ENCODE results near the gene CSH2.
"Not testable (repeated sequence)": the region's sequence is repeated elsewhere in the genome, so short reads cannot be mapped to it uniquely, and the experiment has no call there.

CSH2 gene

DNA sequence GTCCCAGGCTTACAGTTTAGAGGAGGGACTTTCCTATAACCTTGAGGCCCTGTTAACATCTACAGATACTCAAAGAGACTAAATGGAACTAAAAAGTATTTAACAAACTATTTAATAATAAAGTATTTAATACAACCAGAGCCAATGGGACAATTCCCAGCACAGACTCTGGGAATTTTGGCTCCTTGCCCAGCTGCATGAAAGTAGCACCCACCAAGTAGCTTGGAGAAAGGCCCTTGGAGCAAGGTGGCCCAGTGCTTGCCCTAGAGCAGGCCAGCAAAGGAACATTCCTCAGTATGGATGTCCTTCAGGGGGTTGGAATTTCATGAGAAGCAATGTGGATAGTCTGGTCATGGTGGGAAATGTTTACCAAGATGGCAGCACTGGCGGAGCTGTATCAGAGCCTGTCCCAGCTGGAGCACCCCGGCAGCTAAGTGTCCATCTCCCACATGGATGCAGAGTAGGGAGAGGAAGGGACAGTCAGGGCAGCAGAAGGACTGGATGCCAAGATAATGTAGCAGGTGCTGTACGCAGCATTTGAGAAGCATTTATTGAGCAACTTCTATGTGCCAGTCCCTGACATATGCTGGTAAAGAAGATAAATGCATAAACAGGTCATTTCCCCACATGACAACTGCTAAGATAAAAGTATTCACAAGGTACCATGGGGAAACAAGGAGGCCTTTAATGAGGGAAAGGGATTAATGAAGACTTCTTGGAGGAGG is 25.8 kb downstream of the CSH2 start:
- peaks cover 22% of the 10 kb centered on the region for H3K4me1 Mint-ChIP-seq (ENCODE audit: low read depth)

DNA sequence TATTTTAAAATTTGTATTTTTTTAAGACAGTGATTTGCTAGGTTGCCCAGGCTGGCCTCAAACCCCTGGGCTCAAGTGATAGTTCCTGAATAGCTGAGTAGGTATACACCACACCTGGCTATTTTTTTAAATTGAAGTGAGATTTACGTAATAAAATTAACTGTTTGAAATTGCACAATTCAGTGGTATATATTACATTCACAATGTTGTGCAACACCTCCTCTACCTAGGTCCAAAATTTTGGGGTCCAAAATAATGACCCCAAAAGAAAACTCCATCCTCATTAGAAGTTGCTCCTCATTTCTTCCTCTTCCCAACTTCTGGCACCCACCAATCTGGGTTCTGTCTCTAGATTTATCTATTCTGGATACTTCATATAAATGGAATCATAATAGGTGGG is 28.0 kb downstream of the CSH2 start:
- H3K4me3 Mint-ChIP-seq = no peak overlapping the region
- H3K9me3 Mint-ChIP-seq (ENCODE audit: low read depth) = no peaks in the 10 kb centered on the region
- H3K4me1 Mint-ChIP-seq (ENCODE audit: low read depth) = peaks cover 30% of the 10 kb centered on the region
- H3K36me3 Mint-ChIP-seq = no peaks in the 10 kb centered on the region
- H3K27me3 Mint-ChIP-seq = no peaks in the 10 kb centered on the region
- H3K27ac Mint-ChIP-seq = no peak overlapping the region

More for the DNA sequence above, 25.8 kb downstream of the CSH2 start:
- Mint-ChIP-seq H3K36me3 (no peaks in the 10 kb centered on the region), H3K4me3 (peak overlapping the region; percentile 66), H3K27ac (peak overlapping the region; percentile 70), H3K27me3 (no peaks in the 10 kb centered on the region), H3K9me3 (ENCODE audit: low read depth) (no peaks in the 10 kb centered on the region)

DNA sequence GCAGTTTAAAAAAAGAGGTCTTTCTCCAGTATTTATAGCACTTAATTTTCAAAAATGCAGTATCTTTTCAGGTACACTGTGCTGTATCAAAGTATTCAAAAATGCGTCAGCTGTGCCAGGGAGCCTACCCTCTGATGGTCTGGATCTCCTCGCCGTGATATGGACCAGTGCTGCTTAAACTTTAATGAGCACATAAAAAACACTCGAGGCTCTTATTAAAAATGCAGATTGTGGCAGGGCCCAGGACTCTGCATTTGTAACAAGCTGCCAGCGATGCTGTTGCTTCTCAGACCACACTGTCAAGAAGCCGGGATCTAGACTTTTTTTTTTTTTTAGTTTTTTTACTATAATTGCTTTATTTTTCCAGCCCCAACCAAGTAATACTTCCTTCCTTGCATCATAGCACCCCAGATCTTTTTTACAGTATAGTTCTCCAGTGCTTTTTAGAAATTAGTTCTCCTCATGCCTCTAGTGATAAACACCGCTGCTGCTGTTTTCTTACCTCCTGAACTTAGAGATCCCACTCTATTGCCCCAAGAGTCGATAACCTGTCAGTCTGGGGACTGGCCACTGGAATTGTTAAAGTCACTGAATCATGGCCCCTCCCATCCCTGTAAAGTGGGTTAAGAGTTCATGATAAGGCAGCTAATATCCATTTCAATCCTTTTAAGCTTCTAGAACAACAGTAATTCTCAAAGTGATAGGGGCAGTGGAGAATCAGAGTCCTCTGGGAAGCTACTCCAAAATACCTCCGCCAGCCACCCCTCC is 29.4 kb downstream of the CSH2 start:
- peaks cover 2% of the 10 kb centered on the region for H3K36me3 Mint-ChIP-seq
- H3K27me3 Mint-ChIP-seq = no peaks in the 10 kb centered on the region
- peak overlapping the region; percentile 84 for H3K4me3 Mint-ChIP-seq
- H3K27ac Mint-ChIP-seq = peak overlapping the region; percentile 85
- H3K9me3 Mint-ChIP-seq (ENCODE audit: low read depth) = no peaks in the 10 kb centered on the region
- peaks cover 37% of the 10 kb centered on the region for H3K4me1 Mint-ChIP-seq (ENCODE audit: low read depth)

DNA sequence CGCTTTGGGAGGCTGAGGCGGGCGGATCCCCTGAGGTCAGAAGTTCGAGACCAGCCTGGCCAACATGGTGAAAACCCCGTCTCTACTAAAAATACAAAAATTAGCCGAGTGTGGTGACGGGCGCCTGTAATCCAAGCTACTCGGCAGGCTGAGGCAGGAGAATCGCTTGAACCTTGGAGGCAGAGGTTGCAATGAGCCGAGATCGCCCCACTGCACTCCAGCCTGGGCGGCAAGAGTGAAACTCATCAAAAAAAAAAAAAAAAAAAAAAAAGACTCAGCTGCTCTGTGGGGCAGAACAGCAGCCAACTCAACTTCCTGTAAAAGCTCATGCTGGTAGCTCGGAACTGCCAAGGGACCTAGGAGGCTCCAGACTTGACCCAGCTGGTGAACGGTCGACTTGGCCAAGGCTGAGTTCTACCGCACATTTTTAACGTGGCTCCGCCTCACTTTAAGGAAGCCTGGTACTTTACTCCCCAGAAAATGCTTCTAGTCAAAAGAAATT is 30.0 kb downstream of the CSH2 start:
- not testable (repeated sequence) for H3K9me3 Mint-ChIP-seq (ENCODE audit: low read depth); H3K36me3 Mint-ChIP-seq; H3K27me3 Mint-ChIP-seq
- peak overlapping the region; percentile 84 for H3K4me3 Mint-ChIP-seq
- H3K4me1 Mint-ChIP-seq (ENCODE audit: low read depth) = peaks cover 38% of the 10 kb centered on the region
- H3K27ac Mint-ChIP-seq = peak overlapping the region; percentile 85

DNA sequence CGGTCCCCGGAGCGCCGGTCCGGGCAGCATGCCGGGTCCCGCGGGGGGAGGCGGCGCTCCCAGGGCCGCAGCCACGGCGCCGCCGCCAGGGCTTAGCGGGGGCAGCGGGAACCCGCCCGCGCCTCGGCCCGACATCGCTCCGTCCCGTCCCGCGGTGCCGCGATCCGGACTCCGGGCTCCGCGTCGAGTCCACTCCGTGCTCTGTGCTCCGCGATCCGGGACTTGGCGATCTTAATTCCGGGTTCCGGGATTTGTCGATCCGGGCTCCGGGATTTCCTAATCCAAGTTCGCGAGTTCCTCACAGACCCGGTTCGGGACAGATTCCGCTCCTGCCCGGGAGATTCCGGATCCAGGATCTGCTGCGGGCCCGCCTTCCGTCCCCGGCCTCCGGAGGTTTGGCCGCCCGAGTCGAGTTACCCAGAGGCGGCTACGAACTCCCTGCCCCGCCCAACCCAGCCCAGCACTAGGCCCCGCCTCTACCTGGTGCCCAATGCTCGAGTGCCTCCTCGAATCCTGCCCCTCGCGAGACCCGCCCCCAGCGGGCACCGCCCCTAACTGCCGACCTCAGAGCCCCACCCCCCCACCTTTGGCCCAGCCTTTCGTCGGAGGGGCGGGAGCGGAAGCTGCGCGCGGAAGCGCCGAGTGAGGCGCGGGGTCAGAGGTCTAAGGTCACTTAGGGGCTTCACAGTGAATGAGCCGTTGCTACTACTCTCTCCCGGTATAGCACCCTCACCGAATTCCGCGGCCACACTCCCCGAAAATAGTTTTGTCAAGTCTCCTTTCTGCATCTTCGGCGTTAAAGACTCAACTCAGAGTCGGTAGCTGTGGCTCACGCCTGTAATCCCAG is 30.7 kb downstream of the CSH2 start, which contains the start of gene SMARCD2:
SMARCD2 (minus strand) TSS at position 146 of the 847 bp plus-strand sequence; CDS start at position 135, 11 bp downstream.
- Mint-ChIP-seq H3K4me1 (ENCODE audit: low read depth) (peaks cover 35% of the 10 kb centered on the region), H3K27me3 (no peaks in the 10 kb centered on the region), H3K9me3 (ENCODE audit: low read depth) (no peaks in the 10 kb centered on the region), H3K4me3 (peak within 1 kb of the TSS; percentile 94), H3K36me3 (peaks cover 2% of the 10 kb centered on the region), H3K27ac (peak within 1 kb of the TSS; percentile 92)

DNA sequence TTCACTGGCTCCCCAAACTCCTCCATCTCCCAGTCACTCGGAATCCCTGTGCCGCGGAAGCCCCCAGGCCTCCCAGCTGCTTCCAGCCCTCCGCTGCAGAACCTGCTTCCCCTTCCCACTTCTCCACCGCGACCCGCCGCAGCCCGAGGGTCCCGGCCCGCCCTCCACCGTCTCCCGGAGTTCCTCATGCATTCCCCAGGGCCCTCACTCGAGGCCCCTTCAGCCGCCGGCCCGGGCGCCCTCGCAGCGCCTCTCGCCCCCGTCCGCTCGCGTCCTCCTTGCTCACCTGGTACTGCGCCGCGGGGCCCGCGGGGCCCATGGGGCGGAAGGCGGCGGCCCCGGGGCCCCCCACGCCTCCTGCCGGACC is 31.3 kb downstream of the CSH2 start:
- Mint-ChIP-seq H3K9me3 (ENCODE audit: low read depth) (no peaks in the 10 kb centered on the region), H3K27ac (peak overlapping the region; percentile 92), H3K27me3 (no peaks in the 10 kb centered on the region), H3K4me3 (peak overlapping the region; percentile 94), H3K36me3 (peaks cover 2% of the 10 kb centered on the region), H3K4me1 (ENCODE audit: low read depth) (peaks cover 34% of the 10 kb centered on the region)

DNA sequence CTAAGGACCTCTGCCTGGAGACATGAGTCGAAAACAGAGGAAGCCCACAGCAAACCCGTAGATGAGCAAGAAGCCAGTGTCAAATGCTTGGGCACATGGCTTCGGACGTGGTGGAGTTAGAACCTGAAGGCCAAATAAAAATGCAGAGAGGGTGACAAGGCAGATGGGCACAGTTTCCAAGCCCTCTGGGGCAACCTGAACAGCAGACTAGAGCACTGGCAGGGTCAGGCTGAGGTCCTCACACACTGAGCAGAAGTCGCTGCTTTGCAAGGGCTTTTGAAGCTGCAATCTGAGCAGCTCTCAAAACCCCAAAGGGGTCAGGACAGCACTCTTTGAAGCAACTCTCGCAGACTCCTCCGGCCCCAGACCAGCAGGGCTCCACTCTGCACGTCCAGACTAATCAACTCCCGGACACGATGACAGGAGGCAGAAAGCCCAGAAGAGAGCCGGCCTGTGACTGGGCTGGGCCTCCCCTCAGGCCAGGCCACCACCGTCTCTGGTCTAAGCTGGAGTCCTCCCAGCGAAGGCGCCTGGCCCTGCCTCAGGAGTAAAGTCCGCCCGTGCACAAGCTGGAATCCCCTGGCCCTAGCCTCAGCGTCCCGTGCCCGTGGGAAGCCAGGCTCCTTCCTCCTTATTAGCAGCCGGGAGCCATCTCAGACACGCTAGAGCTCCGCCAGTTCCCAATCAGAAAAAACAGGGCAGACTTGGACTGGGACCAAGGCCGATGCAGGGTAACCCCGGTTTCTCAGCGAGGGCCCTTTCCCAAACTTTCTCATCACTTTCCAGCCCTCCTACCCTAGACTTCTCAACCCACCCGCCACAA is 31.9 kb downstream of the CSH2 start:
- Mint-ChIP-seq H3K27ac (peak overlapping the region; percentile 92), H3K27me3 (no peaks in the 10 kb centered on the region), H3K36me3 (peaks cover 2% of the 10 kb centered on the region), H3K9me3 (ENCODE audit: low read depth) (no peaks in the 10 kb centered on the region), H3K4me1 (ENCODE audit: low read depth) (peaks cover 38% of the 10 kb centered on the region), H3K4me3 (peak overlapping the region; percentile 94)

DNA sequence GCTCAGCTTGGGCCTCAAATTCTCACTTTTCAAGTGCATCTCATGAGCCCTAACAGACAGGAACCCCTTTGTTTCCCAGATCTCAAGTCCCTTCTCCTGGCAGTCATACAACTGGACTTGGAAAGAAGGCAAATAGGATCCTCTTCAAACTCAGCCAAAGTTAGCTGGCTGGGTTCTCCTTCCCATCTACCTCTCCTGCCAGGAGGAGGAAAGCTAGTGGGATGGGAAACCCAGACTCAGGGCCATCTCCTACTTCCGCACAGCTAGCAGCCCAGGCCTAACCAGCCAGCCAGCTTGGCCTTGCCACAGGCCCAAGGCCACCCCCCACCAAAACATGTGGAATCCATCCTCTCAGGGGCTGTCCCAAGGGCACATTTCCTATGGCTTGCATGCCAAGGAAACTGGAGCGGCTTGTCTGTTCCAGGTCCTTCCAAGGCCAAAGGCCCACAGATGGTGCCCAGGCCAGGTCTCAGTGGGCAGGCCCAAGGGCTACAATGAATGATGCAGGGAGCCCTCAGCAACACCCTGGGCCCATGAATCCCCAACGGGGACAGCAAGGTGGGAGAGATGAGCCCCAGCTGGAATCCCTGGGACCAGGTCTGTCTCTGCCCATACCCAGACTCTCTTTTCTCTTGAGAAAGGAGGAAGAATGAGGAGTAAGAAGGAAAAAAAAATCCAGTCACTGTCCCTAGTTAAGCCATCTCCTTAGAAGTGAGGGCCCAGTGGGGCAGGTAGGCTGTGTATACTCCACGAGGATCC is 32.7 kb downstream of the CSH2 start:
- Mint-ChIP-seq H3K36me3 (peaks cover 2% of the 10 kb centered on the region), H3K27ac (peak overlapping the region; percentile 92), H3K4me3 (peak overlapping the region; percentile 94), H3K27me3 (no peaks in the 10 kb centered on the region), H3K4me1 (ENCODE audit: low read depth) (peaks cover 40% of the 10 kb centered on the region), H3K9me3 (ENCODE audit: low read depth) (no peaks in the 10 kb centered on the region)

DNA sequence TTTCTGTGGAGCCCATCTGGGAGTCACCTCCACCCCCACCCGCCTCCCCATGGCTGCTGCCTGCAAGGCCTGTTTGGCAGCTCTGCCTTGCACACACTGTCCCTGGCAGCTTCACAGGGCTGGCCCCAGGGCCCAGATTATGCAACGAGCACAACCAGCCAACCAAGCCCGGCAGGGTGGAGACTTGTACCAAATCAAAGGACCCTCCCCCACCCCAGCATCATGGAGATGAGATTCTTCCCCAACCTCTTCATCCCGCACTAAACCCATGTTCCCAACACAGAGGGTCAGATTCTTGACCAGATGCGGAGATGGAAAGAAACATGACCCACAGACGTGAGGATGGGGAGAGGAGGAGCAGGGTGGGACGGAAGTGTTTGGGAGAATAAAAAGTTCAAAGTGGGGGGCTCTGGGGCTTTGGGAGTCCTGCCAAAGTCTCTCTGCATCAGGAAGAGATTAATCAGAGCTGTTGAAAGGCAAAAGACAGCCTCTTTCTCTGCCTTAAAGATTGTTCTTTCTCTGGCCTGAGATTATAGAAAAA is 34.8 kb downstream of the CSH2 start:
- peaks cover 2% of the 10 kb centered on the region for H3K36me3 Mint-ChIP-seq
- peaks cover 44% of the 10 kb centered on the region for H3K4me1 Mint-ChIP-seq (ENCODE audit: low read depth)
- H3K4me3 Mint-ChIP-seq = peak overlapping the region; percentile 32
- H3K27me3 Mint-ChIP-seq = no peaks in the 10 kb centered on the region
- H3K27ac Mint-ChIP-seq = peak overlapping the region; percentile 41
- no peaks in the 10 kb centered on the region for H3K9me3 Mint-ChIP-seq (ENCODE audit: low read depth)

DNA sequence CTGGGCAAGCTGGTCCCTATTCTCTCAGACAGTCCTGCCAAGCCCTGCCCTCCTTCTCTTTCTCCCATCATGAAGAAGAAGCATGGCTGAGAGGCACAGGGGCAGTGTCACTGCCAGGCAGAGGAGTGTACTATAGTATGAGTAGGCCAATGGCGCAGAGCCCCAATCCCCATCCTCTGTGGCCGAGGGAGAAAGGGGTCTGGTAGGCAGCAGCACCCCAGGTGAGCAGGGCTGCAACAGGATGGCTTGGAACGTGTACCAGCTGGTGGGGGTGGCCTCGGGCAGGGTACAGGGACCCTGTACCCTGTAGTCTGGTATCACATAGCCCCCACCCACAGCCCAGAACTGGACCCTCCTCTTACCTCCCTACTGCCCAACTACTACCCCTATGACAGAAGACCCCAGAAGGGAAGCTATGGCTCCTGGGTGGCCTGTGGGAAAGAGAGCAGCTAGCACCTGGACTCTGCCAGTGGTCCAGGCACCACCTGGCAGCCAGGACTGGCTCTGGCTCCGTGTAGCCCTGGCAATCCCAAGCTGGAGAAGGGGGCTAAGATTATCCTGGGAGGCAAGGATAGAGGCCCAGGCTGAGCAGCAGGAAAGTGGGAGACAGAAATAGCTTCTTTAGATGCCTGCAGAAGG is 35.4 kb downstream of the CSH2 start:
- Mint-ChIP-seq H3K27ac (peak overlapping the region; percentile 41), H3K4me3 (peak overlapping the region; percentile 32), H3K4me1 (ENCODE audit: low read depth) (peaks cover 40% of the 10 kb centered on the region), H3K36me3 (peaks cover 2% of the 10 kb centered on the region), H3K9me3 (ENCODE audit: low read depth) (no peaks in the 10 kb centered on the region), H3K27me3 (no peaks in the 10 kb centered on the region)

DNA sequence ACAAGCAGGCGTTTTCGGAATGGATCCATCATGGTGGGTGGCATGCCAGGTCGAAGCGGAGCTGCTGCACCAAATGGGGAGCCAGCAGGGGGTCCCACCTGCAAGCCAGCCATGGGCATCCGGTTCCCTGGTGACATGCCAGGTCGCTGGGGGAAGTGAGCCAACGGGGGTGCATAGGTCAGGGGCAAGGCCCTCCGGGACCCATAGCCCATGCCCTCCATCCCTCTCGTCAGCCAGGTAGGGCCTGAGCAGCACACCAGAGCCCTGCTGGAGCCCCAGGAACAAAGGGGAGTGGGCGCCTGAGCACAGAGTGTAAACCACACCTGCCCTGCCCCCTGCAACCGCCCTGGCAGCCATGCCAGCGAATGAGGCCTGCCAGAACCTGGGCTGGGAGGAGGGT is 36.0 kb downstream of the CSH2 start:
- no peaks in the 10 kb centered on the region for H3K9me3 Mint-ChIP-seq (ENCODE audit: low read depth)
- no peak overlapping the region for H3K4me3 Mint-ChIP-seq
- peaks cover 40% of the 10 kb centered on the region for H3K4me1 Mint-ChIP-seq (ENCODE audit: low read depth)
- H3K27ac Mint-ChIP-seq = no peak overlapping the region
- no peaks in the 10 kb centered on the region for H3K27me3 Mint-ChIP-seq
- H3K36me3 Mint-ChIP-seq = peaks cover 2% of the 10 kb centered on the region

DNA sequence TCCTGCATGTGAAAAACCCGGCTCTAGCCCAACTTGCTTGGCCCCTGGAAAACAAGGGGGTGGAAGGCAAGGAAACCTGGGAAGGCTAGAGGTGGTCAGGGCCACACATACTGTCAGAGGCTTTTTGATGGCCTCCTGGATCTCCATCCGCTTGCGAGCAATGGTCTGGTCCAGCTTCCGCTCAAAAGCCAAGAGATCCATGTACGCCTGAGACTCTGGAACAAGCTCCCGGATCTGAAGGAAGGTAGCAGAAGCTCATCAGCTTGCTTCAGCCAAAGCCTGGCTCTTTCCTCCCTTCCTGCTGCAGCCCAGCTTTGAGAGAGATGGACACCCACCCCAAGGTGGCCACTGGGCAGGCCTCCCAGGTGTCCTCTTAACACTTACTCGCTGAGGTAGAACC is 36.7 kb downstream of the CSH2 start:
- Mint-ChIP-seq H3K36me3 (peaks cover 2% of the 10 kb centered on the region), H3K4me3 (no peak overlapping the region), H3K4me1 (ENCODE audit: low read depth) (peaks cover 46% of the 10 kb centered on the region)

DNA sequence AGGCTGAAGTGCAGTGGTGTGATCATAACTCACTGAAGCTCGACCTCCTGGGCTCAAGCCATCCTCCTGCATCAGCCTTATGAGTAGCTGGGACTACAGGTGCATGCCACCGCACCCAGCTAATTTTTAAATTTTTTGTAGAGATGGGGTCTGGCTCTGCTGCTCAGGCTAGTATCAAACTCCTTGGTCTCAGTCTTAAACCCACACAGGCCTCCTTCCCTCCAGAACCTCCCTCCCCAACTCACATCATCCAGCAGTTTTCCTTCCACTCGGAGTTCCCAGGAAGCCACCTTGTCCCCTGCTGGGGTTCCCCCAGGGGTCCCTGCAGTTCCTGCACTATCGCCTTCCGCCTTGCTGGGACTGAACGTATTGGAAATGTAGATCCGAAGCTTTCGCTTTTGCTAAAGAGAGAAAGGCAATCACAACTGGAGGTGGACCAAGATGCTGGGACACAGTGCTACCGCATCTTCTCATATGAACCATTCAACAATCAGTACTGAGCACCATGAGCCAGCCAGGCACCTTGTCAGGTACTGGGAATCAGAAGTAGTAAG is 38.2 kb downstream of the CSH2 start:
- Mint-ChIP-seq H3K27me3 (no peaks in the 10 kb centered on the region), H3K9me3 (ENCODE audit: low read depth) (no peaks in the 10 kb centered on the region), H3K36me3 (peaks cover 3% of the 10 kb centered on the region), H3K4me1 (ENCODE audit: low read depth) (peaks cover 50% of the 10 kb centered on the region), H3K27ac (peak overlapping the region; percentile 64), H3K4me3 (no peak overlapping the region)

More for the DNA sequence above, 36.7 kb downstream of the CSH2 start:
- Mint-ChIP-seq H3K27ac (peak overlapping the region; percentile 16), H3K27me3 (no peaks in the 10 kb centered on the region), H3K9me3 (ENCODE audit: low read depth) (no peaks in the 10 kb centered on the region)
